K562 (cell line): ENCODE measurements around the gene ZIC2. TPM values are rescaled to one million over a fixed set of nuclear protein-coding genes. Genes with fewer than 3 reads are reported as not detected.

ENCODE experiments used
- ATAC-seq: fragments of 200-7000 bp; cut with Tn5 transposase; 3 replicates; pipeline ENCODE4 v1.9.1; 2020; ENCODE audit warnings: moderate library complexity
- BruUV-seq: library from RNA; stranded (reverse); fragments of 400-500 nt; replicated peaks from 2 replicates; lab custom pipeline; 2021; lab: Mats Ljungman, UMichigan
- CTCF ChIA-PET: fragments of 300-600 bp; formaldehyde crosslinking; extraction: SDS; loops from one replicate; lab custom pipeline; 2021; ENCODE audit warnings: low intra/inter-chr PET ratio; lab: Yijun Ruan, JAX
- POLR2A ChIA-PET: fragments of 300-600, 350-650 bp; sonication (Branson Sonifier 250); formaldehyde crosslinking; extraction: SDS; loops from one replicate; lab custom pipeline; 2021; ENCODE audit warnings: antibody characterized with exemption, inconsistent platforms; lab: Yijun Ruan, JAX
- DNase-seq, 4 experiments: peaks; one replicate each; pipeline versions ENCODE4 v3.0.0 to v3.0.0-alpha.2; 2011 to 2018; ENCODE audit warnings: low spot score in 3 of 4, mixed read lengths in 3 of 4; ENCODE audit errors: extremely low read depth in 1 of 4
- FAIRE-seq: peaks from 2 replicates; lab custom pipeline; 2011; peaks lifted over from hg19 to GRCh38; lab: Jason Lieb, UNC
- H2AFZ ChIP-seq: 2 replicates; pipeline ENCODE4 v1.6.0; 2011; ENCODE audit warnings: low read depth, low read length, control low read depth, inconsistent platforms
- H3K27ac ChIP-seq: fragments of 200-600 bp; 3 replicates; pipeline ENCODE4 v1.8.0; 2011; ENCODE audit warnings: low read depth, mild to moderate bottlenecking, control low read depth, inconsistent platforms, low read length, moderate library complexity, mixed read lengths; ENCODE audit errors: extremely low read depth
- H3K27me3 ChIP-seq, 2 experiments: fragments of 300-600 bp in 1 of 2; 2 replicates in 1 of 2; 3 replicates in 1 of 2; pipeline versions ENCODE4 v1.6.0 to v1.8.0; 2011; ENCODE audit warnings: inconsistent platforms in 2 of 2, low read length in 2 of 2, mild to moderate bottlenecking in 1 of 2, mixed read lengths in 1 of 2, moderate library complexity in 1 of 2; ENCODE audit not compliant: control insufficient read depth in 2 of 2, insufficient read depth in 2 of 2
- H3K36me3 ChIP-seq: fragments of 300-600 bp; 3 replicates; pipeline ENCODE4 v1.8.0; 2011; ENCODE audit warnings: mild to moderate bottlenecking, low read length, inconsistent platforms; ENCODE audit not compliant: control insufficient read depth, insufficient read depth
- H3K4me1 ChIP-seq, 2 experiments: fragments of 200-600 bp in 1 of 2; replicated peaks in 1 of 2; 2 replicates in 1 of 2; 3 replicates in 1 of 2; pipeline versions ENCODE4 v1.5.1 to v1.8.0; 2011; ENCODE audit warnings: inconsistent platforms in 2 of 2, low read length in 2 of 2, mild to moderate bottlenecking in 1 of 2, mixed read lengths in 1 of 2, moderate library complexity in 1 of 2; ENCODE audit not compliant: control insufficient read depth in 2 of 2, insufficient read depth in 2 of 2
- H3K4me2 ChIP-seq: 2 replicates; pipeline ENCODE4 v1.6.1; 2011; ENCODE audit warnings: low read length, control low read depth, inconsistent platforms, mixed read lengths; ENCODE audit not compliant: insufficient read depth
- H3K4me3 ChIP-seq: fragments of 200-600 bp; sonication (generic), shearing (Covaris generic); 2 replicates; pipeline ENCODE4 v1.5.1; 2016; ENCODE audit warnings: control low read depth, inconsistent platforms
- H3K79me2 ChIP-seq: fragments of 200-600 bp; 3 replicates; pipeline ENCODE4 v1.8.0; 2011; ENCODE audit warnings: low read length, inconsistent platforms; ENCODE audit not compliant: control insufficient read depth, insufficient read depth
- H3K9ac ChIP-seq, 2 experiments: 2 replicates each; pipeline versions ENCODE4 v1.6.0 to v1.6.1; 2011; ENCODE audit warnings: low read depth in 2 of 2, low read length in 2 of 2, control low read depth in 1 of 2, inconsistent platforms in 1 of 2, mild to moderate bottlenecking in 1 of 2, mixed read lengths in 1 of 2; ENCODE audit not compliant: insufficient read depth in 1 of 2
- H3K9me1 ChIP-seq: one replicate; pipeline ENCODE4 v1.6.0; 2011; ENCODE audit warnings: inconsistent platforms, mild to moderate bottlenecking, low read length, moderate library complexity; ENCODE audit not compliant: control insufficient read depth, insufficient read depth
- H3K9me3 ChIP-seq: replicated peaks from 2 replicates; pipeline ENCODE4 v1.5.1; 2011; ENCODE audit warnings: low read depth, low read length, inconsistent platforms; ENCODE audit not compliant: control insufficient read depth, insufficient read depth
- H4K20me1 ChIP-seq: replicated peaks from 2 replicates; pipeline ENCODE4 v1.6.1; 2011; ENCODE audit warnings: low read length, inconsistent platforms, mixed read lengths; ENCODE audit not compliant: control insufficient read depth, insufficient read depth
- FOXM1 ChIP-seq, 2 experiments: fragments of 450-650 bp in 1 of 2; sonication (generic) in 1 of 2; formaldehyde crosslinking in 1 of 2; IDR thresholded peaks; 2 replicates each; pipeline versions ENCODE4 v1.6.1 to v1.9.0; 2017 to 2022; ENCODE audit warnings: low read depth in 2 of 2, mild to moderate bottlenecking in 2 of 2, missing genetic modification reagents in 1 of 2, moderate library complexity in 1 of 2
- KDM5B ChIP-seq: fragments of 200-600 bp; sonication (generic); IDR thresholded peaks from 2 replicates; pipeline ENCODE4 v1.6.1; 2012; ENCODE audit warnings: low read depth, mild to moderate bottlenecking, moderate library complexity, low read length, control low read depth, inconsistent platforms; ENCODE audit not compliant: insufficient replicate concordance
- TAF9B ChIP-seq: fragments of 450-650 bp; IDR thresholded peaks from 2 replicates; pipeline ENCODE4 v1.6.1; 2018; ENCODE audit warnings: mild to moderate bottlenecking; ENCODE audit not compliant: partially characterized antibody
- YY1 ChIP-seq, 3 experiments: IDR thresholded peaks; 2 replicates each; pipeline ENCODE4 v1.6.1; 2011; ENCODE audit warnings: low read length in 2 of 3, mild to moderate bottlenecking in 2 of 3, moderate library complexity in 2 of 3, borderline replicate concordance in 1 of 3, control low read depth in 1 of 3, low read depth in 1 of 3; ENCODE audit not compliant: insufficient read depth in 3 of 3, insufficient replicate concordance in 2 of 3, control insufficient read depth in 1 of 3, insufficient read length in 1 of 3; ENCODE audit errors: extremely low read depth in 1 of 3
- ZNF224 ChIP-seq: sonication (generic); formaldehyde crosslinking; IDR thresholded peaks from 2 replicates; pipeline ENCODE4 v1.8.0; 2022; ENCODE audit warnings: mild to moderate bottlenecking, missing genetic modification reagents
- ZNF431 ChIP-seq: sonication (generic); formaldehyde crosslinking; IDR thresholded peaks from 2 replicates; pipeline ENCODE4 v1.8.0; 2022; ENCODE audit warnings: mild to moderate bottlenecking, missing genetic modification reagents
- WGBS: fragments of 100-300 bp; shearing (Covaris generic); methylation state at CpG from one replicate; pipeline ENCODE4 v1.1.6; 2016; ENCODE audit warnings: low coverage, mixed read lengths; ENCODE audit not compliant: insufficient coverage; ENCODE audit errors: missing lambda C conversion rate; 5-methylcytosine and 5-hydroxymethylcytosine counted together
- in situ Hi-C: fragments of 300-500 bp; cut with MboI; formaldehyde crosslinking; loops from 4 replicates; pipeline ENCODE4 v1.15.0; 2018; ENCODE audit warnings: inconsistent platforms, mixed read lengths
- intact Hi-C: fragments of 100-400 bp; cut with micrococcal nuclease; formaldehyde crosslinking; loops from 2 replicates; pipeline ENCODE4 v1.14.2; 2022
- polyA plus RNA-seq, 8 experiments: library from polyadenylated mRNA; depleted of rRNA in 4 of 8; stranded (reverse) in 5 of 8; unstranded in 3 of 8; fragments of >200 nt; fragmentation: Nextera tagmentation in 2 of 8; fragmentation: Illumina TruSeq in 1 of 8; extraction: Ambion mirVana in 2 of 8; extraction: Trizol in 1 of 8; gene quantifications; 2 replicates each; pipeline versions ENCODE4 v1.2.1 to v1.2.3, GENCODE V29; 2011 to 2014; ENCODE audit warnings: inconsistent platforms in 1 of 8, missing spikeins in 1 of 8
- total RNA-seq, 7 experiments: library from RNA; depleted of rRNA in 6 of 7; stranded (reverse); fragments of >200 nt in 6 of 7; fragmentation: Illumina TruSeq in 2 of 7; extraction: Trizol in 2 of 7; gene quantifications; 2 replicates each; pipeline versions ENCODE4 v1.2.1 to v1.2.3, GENCODE V29; 2011 to 2021; ENCODE audit warnings: low replicate concordance in 1 of 7
- TF ChIP-seq, protein P1 (sequence below): sonication (generic); formaldehyde crosslinking; IDR thresholded peaks from 2 replicates; pipeline ENCODE4 v1.8.1; 2023; ENCODE audit warnings: mild to moderate bottlenecking, missing genetic modification reagents
- TF ChIP-seq, protein P2 (sequence below), 3 experiments: fragments of 200-800 bp in 1 of 3; sonication (Bioruptor generic) in 1 of 3; sonication (generic) in 1 of 3; formaldehyde crosslinking in 1 of 3; IDR thresholded peaks; 2 replicates each; pipeline versions ENCODE4 v1.6.1 to v1.8.0; 2016 to 2022; ENCODE audit warnings: mild to moderate bottlenecking in 2 of 3, missing compliant biosample characterization in 2 of 3, missing genetic modification characterization in 2 of 3, missing genetic modification reagents in 1 of 3
- TF ChIP-seq, protein P3 (sequence below): sonication (generic); formaldehyde crosslinking; IDR thresholded peaks from 2 replicates; pipeline ENCODE4 v1.5.0; 2020; ENCODE audit warnings: missing genetic modification reagents
- TF ChIP-seq, protein P4 (sequence below), 3 experiments: IDR thresholded peaks in 2 of 3; conservative IDR thresholded peaks in 1 of 3; 2 replicates each; pipeline ENCODE4 v1.5.1; 2011 to 2012; ENCODE audit warnings: low read length in 3 of 3, mild to moderate bottlenecking in 3 of 3, control low read depth in 2 of 3, improper control_type of control experiment in 1 of 3, inconsistent platforms in 1 of 3, low read depth in 1 of 3, mixed read lengths in 1 of 3, moderate library complexity in 1 of 3; ENCODE audit not compliant: insufficient read depth in 2 of 3

The ZIC2 gene
- total and polyA plus RNA-seq, 9 of the 15 experiments (the other 6 are each of a cell fraction or from before 2014, with no cell fraction given), result 1.8 to 18.0 (median 4.5) TPM

DNA sequence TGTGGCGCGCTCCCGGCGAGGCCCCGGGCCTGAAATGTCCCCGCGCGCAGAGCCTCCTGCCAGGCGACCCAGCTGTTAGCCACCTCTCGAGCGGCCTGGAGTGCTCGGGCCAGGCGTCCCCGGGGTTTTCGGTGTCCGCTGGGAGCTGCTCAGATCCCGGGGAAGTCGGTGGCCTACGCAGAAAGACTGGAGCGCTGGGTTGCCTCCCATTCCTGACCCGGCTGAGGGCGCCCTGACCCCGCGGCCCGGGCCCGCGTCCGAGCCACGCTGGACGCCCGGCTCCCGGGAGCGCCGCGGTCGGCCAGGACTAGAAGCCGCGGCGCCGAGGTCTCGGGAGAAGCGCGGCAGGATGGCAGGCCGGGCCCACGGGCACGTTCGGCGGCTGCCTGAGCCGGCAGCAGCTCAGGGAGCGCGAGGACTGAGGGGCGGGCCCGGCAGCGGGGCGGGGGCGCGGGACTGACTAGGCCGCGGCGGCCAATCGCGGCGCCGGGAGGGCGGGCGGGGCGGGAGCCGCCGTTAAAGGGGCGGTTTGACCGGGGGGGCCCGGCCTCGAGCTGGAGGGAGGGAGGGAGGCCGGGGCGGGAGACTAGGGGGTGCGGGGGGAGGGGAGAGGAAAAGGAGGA lies 1.3 kb upstream of the ZIC2 start:
- POLR2A ChIA-PET, result interaction anchor here (0.6 to 2.6 kb wide), 6 partner anchors 10 to 146 kb away, joined by 3 to 14 read pairs (median 4); partner anchors contain the start of genes PCCA and ZIC5
- H3K9me1 ChIP-seq, result no peaks in the 10 kb centered on the region
- peak overlapping the region; percentile 59; the same call in 1 of the 2 replicates for H2AFZ ChIP-seq
- intact Hi-C loops (loop anchor here (5.0 kb wide), 1 partner anchor 257 kb away; no protein-coding TSS in a partner anchor), in situ Hi-C loops (no loop called here)
- peak overlapping the region; percentile 85 for H3K4me2 ChIP-seq
- 0% methylated on average over 18 of the region's 76 CpGs for WGBS
- H3K9ac ChIP-seq, result peak overlapping the region; percentile 69 to 96
- peak overlapping the region; percentile 92 for H3K27ac ChIP-seq
- FAIRE-seq, result no peak
- H3K27me3 ChIP-seq, result no peaks in the 10 kb centered on the region
- peak; percentile 83 to 90 (median 86) for DNase-seq
- no peaks in the 10 kb centered on the region for H4K20me1 ChIP-seq
- no TSS peak for BruUV-seq
- CTCF ChIA-PET, result no interaction called here
- H3K4me3 ChIP-seq, result peak overlapping the region; percentile 59
- peaks cover 8% of the 10 kb centered on the region; the same call in 1 of the 3 replicates for H3K36me3 ChIP-seq
- H3K4me1 ChIP-seq, result peaks cover 5 to 51% of the 10 kb centered on the region in 2 experiments; a peak in 3 of 5 replicates
- peaks cover 31% of the 10 kb centered on the region for H3K79me2 ChIP-seq
- peak; percentile 79 for ATAC-seq
- no peaks in the 10 kb centered on the region for H3K9me3 ChIP-seq
- TF ChIP-seq FOXM1 (IDR thresholded peaks at IDR 0.05; ENCODE audit: low read depth) (no peak), FOXM1 (CRISPR knock-in tag; IDR thresholded peaks at IDR 0.05; ENCODE audit: low read depth) (0 out of 2 replicates have a peak, but pooled peaks have one; percentile 41), KDM5B (peak; percentile 24), YY1 (IDR thresholded peaks at IDR 0.05; ENCODE audit: borderline replicate concordance in 1 of 3, control insufficient read depth in 1 of 3, extremely low read depth in 1 of 3, insufficient read depth in 3 of 3, insufficient read length in 1 of 3, insufficient replicate concordance in 2 of 3, low read depth in 1 of 3, low read length in 2 of 3) (peak in 1 of 3 experiments; percentile 12), TAF9B (no peak), ZNF431 (CRISPR knock-in tag) (peak; percentile 77), ZNF224 (0 out of 2 replicates have a peak, but pooled peaks have one; percentile 56)
- TF ChIP-seq, protein P1, sequence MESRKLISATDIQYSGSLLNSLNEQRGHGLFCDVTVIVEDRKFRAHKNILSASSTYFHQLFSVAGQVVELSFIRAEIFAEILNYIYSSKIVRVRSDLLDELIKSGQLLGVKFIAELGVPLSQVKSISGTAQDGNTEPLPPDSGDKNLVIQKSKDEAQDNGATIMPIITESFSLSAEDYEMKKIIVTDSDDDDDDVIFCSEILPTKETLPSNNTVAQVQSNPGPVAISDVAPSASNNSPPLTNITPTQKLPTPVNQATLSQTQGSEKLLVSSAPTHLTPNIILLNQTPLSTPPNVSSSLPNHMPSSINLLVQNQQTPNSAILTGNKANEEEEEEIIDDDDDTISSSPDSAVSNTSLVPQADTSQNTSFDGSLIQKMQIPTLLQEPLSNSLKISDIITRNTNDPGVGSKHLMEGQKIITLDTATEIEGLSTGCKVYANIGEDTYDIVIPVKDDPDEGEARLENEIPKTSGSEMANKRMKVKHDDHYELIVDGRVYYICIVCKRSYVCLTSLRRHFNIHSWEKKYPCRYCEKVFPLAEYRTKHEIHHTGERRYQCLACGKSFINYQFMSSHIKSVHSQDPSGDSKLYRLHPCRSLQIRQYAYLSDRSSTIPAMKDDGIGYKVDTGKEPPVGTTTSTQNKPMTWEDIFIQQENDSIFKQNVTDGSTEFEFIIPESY, result peak; percentile 59
- TF ChIP-seq, protein P2, sequence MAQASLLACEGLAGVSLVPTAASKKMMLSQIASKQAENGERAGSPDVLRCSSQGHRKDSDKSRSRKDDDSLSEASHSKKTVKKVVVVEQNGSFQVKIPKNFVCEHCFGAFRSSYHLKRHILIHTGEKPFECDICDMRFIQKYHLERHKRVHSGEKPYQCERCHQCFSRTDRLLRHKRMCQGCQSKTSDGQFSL (CRISPR knock-in tag; IDR thresholded peaks at IDR 0.05), result no peak
- TF ChIP-seq, protein P2 (tag; IDR thresholded peaks at IDR 0.05), result peak in 1 of 2 experiments; percentile 58; a peak in 1 of 4 replicates
- TF ChIP-seq, protein P3, sequence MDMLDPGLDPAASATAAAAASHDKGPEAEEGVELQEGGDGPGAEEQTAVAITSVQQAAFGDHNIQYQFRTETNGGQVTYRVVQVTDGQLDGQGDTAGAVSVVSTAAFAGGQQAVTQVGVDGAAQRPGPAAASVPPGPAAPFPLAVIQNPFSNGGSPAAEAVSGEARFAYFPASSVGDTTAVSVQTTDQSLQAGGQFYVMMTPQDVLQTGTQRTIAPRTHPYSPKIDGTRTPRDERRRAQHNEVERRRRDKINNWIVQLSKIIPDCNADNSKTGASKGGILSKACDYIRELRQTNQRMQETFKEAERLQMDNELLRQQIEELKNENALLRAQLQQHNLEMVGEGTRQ (CRISPR knock-in tag), result no peak
- TF ChIP-seq, protein P4, sequence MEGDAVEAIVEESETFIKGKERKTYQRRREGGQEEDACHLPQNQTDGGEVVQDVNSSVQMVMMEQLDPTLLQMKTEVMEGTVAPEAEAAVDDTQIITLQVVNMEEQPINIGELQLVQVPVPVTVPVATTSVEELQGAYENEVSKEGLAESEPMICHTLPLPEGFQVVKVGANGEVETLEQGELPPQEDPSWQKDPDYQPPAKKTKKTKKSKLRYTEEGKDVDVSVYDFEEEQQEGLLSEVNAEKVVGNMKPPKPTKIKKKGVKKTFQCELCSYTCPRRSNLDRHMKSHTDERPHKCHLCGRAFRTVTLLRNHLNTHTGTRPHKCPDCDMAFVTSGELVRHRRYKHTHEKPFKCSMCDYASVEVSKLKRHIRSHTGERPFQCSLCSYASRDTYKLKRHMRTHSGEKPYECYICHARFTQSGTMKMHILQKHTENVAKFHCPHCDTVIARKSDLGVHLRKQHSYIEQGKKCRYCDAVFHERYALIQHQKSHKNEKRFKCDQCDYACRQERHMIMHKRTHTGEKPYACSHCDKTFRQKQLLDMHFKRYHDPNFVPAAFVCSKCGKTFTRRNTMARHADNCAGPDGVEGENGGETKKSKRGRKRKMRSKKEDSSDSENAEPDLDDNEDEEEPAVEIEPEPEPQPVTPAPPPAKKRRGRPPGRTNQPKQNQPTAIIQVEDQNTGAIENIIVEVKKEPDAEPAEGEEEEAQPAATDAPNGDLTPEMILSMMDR (IDR thresholded peaks at IDR 0.05 in 2 of 3, conservative IDR thresholded peaks at IDR 0.05 in 1 of 3; ENCODE audit: insufficient read depth in 2 of 3, low read depth in 1 of 3, low read length in 3 of 3), result peak in 1 of 3 experiments; percentile 23; a peak in 1 of 6 replicates
